GM19240 (cell line): ENCODE results near the gene HIGD1B.
A peak's percentile ranks its signal among the peaks of the same experiment; 100 is the strongest.

Experiments used
- DNase-seq: peaks from one replicate; pipeline ENCODE4 v3.0.0; 2011; ENCODE audit warnings: low spot score; ENCODE audit not compliant: insufficient read length

The HIGD1B gene

GRCh38 chr17:44878627-44879221, 31.0 kb downstream of the HIGD1B start:
- DNase-seq = peak; percentile 23

- DNase-seq = no peak
These were observed 31.7 kb downstream of the HIGD1B start for GRCh38 chr17:44879376-44879775.

GRCh38 chr17:44880062-44880461, 32.4 kb downstream of the HIGD1B start:
- no peak for DNase-seq

- no peak for DNase-seq
These were observed 33.5 kb downstream of the HIGD1B start for GRCh38 chr17:44881145-44881544.

GRCh38 chr17:44884941-44885340, 37.3 kb downstream of the HIGD1B start:
- DNase-seq = no peak

- DNase-seq = no peak
These were observed 39.3 kb downstream of the HIGD1B start for GRCh38 chr17:44887016-44887415.

GRCh38 chr17:44887971-44888954, 40.6 kb downstream of the HIGD1B start:
- no peak for DNase-seq

GRCh38 chr17:44889003-44889402, 41.3 kb downstream of the HIGD1B start:
- no peak for DNase-seq

- no peak for DNase-seq
These were observed 44.6 kb downstream of the HIGD1B start for GRCh38 chr17:44892250-44892649.

- DNase-seq = no peak
These were observed 47.0 kb downstream of the HIGD1B start for GRCh38 chr17:44894642-44895041.

GRCh38 chr17:44898768-44899073, 51.0 kb downstream of the HIGD1B start:
- DNase-seq = no peak

GRCh38 chr17:44899074-44899782, 51.5 kb downstream of the HIGD1B start, which contains the start of gene EFTUD2:
EFTUD2 (minus strand) TSS chr17:44899445; CDS start chr17:44894521, 4,924 bp downstream.
- peak; percentile 88 for DNase-seq
